Omental fat pad (tissue), 4 donors: ENCODE results near the gene TTN. TPM values are rescaled to one million over a fixed set of nuclear protein-coding genes. Genes with fewer than 3 reads are reported as not detected.

Source experiments
- ATAC-seq: fragments of 150-250 bp; one replicate; pipeline ENCODE4 v1.9.1; 2016; ENCODE audit warnings: mild to moderate bottlenecking, moderate library complexity; ENCODE audit not compliant: low FRiP score
- DNase-seq: peaks from one replicate; pipeline ENCODE4 v3.0.0-alpha.2; 2019; ENCODE audit warnings: low spot score
- CTCF ChIP-seq, 3 donors: fragments of 450-650 bp; IDR thresholded peaks; one replicate each; pipeline ENCODE4 v1.5.1; 2016 to 2017; ENCODE audit warnings: antibody characterized with exemption in 3 of 3, mild to moderate bottlenecking in 3 of 3, moderate library complexity in 2 of 3
- total RNA-seq, 4 donors: library from RNA; depleted of rRNA; stranded (reverse); fragments of >200 nt; gene quantifications; one replicate each; pipeline ENCODE4 v1.1.0, GENCODE V29; 2016

TTN gene
- total RNA-seq, 4 donors from 2014 or later = 13.2 to 37.7 (median 22.7) TPM

GRCh38 chr2:178829299-178829960 lies 22.2 kb upstream of the TTN start:
- ATAC-seq (no peak), DNase-seq (no peak)
- no peak for TF ChIP-seq CTCF (IDR thresholded peaks at IDR 0.05)

- DNase-seq (no peak), ATAC-seq (no peak)
- no peak for TF ChIP-seq CTCF (IDR thresholded peaks at IDR 0.05)
Measured at GRCh38 chr2:178828486-178828881, 21.3 kb upstream of the TTN start.

- TF ChIP-seq CTCF (IDR thresholded peaks at IDR 0.05) = no peak
- no peak for ATAC-seq
- DNase-seq = no peak
Measured at GRCh38 chr2:178827739-178828485, 20.7 kb upstream of the TTN start.

- no peak for TF ChIP-seq CTCF (IDR thresholded peaks at IDR 0.05)
- no peak for ATAC-seq
Measured at GRCh38 chr2:178827111-178827510, 19.9 kb upstream of the TTN start.

GRCh38 chr2:178825183-178825582 lies 18.0 kb upstream of the TTN start:
- DNase-seq = no peak
- TF ChIP-seq CTCF (IDR thresholded peaks at IDR 0.05) = no peak
- no peak for ATAC-seq

More at GRCh38 chr2:178827111-178827510, 19.9 kb upstream of the TTN start:
- no peak for DNase-seq

GRCh38 chr2:178824181-178824580 lies 17.0 kb upstream of the TTN start:
- ATAC-seq = no peak
- no peak for DNase-seq
- TF ChIP-seq CTCF (IDR thresholded peaks at IDR 0.05) = no peak

- no peak for ATAC-seq
- no peak for DNase-seq
Measured at GRCh38 chr2:178819992-178820391, 12.8 kb upstream of the TTN start.

More at GRCh38 chr2:178819992-178820391, 12.8 kb upstream of the TTN start:
- TF ChIP-seq CTCF (IDR thresholded peaks at IDR 0.05) = no peak
